IMR-90 (cell line): ENCODE results near the gene FAM210B. TPM values are rescaled to one million over a fixed set of nuclear protein-coding genes. Genes with fewer than 3 reads are reported as not detected.

Experiments used
- ATAC-seq: fragments of 200-7000 bp; cut with Tn5 transposase; 2 replicates; pipeline ENCODE4 v1.9.1; 2020; ENCODE audit warnings: low read depth, mild to moderate bottlenecking, moderate library complexity
- BruUV-seq: library from RNA; stranded (reverse); fragments of 400-500 nt; replicated peaks from 2 replicates; lab custom pipeline; 2021; lab: Mats Ljungman, UMichigan
- CTCF ChIA-PET: fragments of 300-600 bp; formaldehyde crosslinking; extraction: SDS; loops from one replicate; lab custom pipeline; 2021; ENCODE audit warnings: antibody characterized with exemption; lab: Yijun Ruan, JAX
- POLR2A ChIA-PET: fragments of 300-600 bp; sonication (Branson Sonifier 250); formaldehyde crosslinking; loops from one replicate; lab custom pipeline; 2022; ENCODE audit warnings: antibody characterized with exemption; ENCODE audit not compliant: unreplicated experiment; lab: Charles Lee
- DNase-seq: peaks from one replicate; pipeline ENCODE4 v3.0.0; 2013
- H2AFZ ChIP-seq: replicated peaks from 2 replicates; pipeline ENCODE3; 2013; ENCODE audit warnings: low read length, mild to moderate bottlenecking; ENCODE audit not compliant: poor library complexity
- H2AK5ac ChIP-seq: 2 replicates; pipeline ENCODE4 v1.6.1; 2013; ENCODE audit warnings: low read depth, low read length, inconsistent platforms
- H2AK9ac ChIP-seq: replicated peaks from 2 replicates; pipeline ENCODE3; 2013; ENCODE audit warnings: mild to moderate bottlenecking, low read depth, low read length, moderate library complexity; ENCODE audit not compliant: poor library complexity
- H2BK120ac ChIP-seq: 2 replicates; pipeline ENCODE4 v1.6.1; 2013; ENCODE audit warnings: low read depth, low read length, inconsistent platforms
- H2BK15ac ChIP-seq: 3 replicates; pipeline ENCODE4 v1.6.1; 2013; ENCODE audit warnings: low read depth, low read length, inconsistent platforms
- H2BK20ac ChIP-seq: 2 replicates; pipeline ENCODE4 v1.6.1; 2013; ENCODE audit warnings: low read depth, mild to moderate bottlenecking, inconsistent platforms, low read length, moderate library complexity
- H2BK5ac ChIP-seq: 2 replicates; pipeline ENCODE4 v1.6.1; 2013; ENCODE audit warnings: mild to moderate bottlenecking, low read depth, low read length, inconsistent platforms; ENCODE audit not compliant: poor library complexity, severe bottlenecking
- H3K14ac ChIP-seq: replicated peaks from 2 replicates; pipeline ENCODE4 v1.6.1; 2013; ENCODE audit warnings: low read depth, low read length, inconsistent platforms
- H3K18ac ChIP-seq: 2 replicates; pipeline ENCODE4 v1.6.1; 2013; ENCODE audit warnings: low read depth, low read length, control low read depth
- H3K23ac ChIP-seq: 2 replicates; pipeline ENCODE4 v1.6.1; 2013; ENCODE audit warnings: low read depth, low read length, inconsistent platforms
- H3K27ac ChIP-seq: 2 replicates; pipeline ENCODE4 v1.5.1; 2013; ENCODE audit warnings: mild to moderate bottlenecking, control low read depth, low read length; ENCODE audit not compliant: insufficient read depth
- H3K27me3 ChIP-seq: 2 replicates; pipeline ENCODE4 v1.6.1; 2013; ENCODE audit warnings: low read length; ENCODE audit not compliant: control insufficient read depth, insufficient read depth
- H3K36me3 ChIP-seq: 2 replicates; pipeline ENCODE4 v1.6.1; 2013; ENCODE audit warnings: low read length, mixed read lengths; ENCODE audit not compliant: control insufficient read depth, insufficient read depth
- H3K4ac ChIP-seq: 2 replicates; pipeline ENCODE4 v1.6.1; 2013; ENCODE audit warnings: low read depth, low read length, inconsistent platforms
- H3K4me1 ChIP-seq: 2 replicates; pipeline ENCODE4 v1.6.1; 2013; ENCODE audit warnings: low read length, mixed read lengths; ENCODE audit not compliant: control insufficient read depth, insufficient read depth
- H3K4me2 ChIP-seq: 2 replicates; pipeline ENCODE4 v1.6.1; 2013; ENCODE audit warnings: low read depth, mild to moderate bottlenecking, control low read depth, low read length, moderate library complexity
- H3K4me3 ChIP-seq: 2 replicates; pipeline ENCODE4 v1.5.1; 2013; ENCODE audit warnings: low read depth, mild to moderate bottlenecking, control low read depth, low read length, moderate library complexity; ENCODE audit not compliant: insufficient read depth
- H3K56ac ChIP-seq: 2 replicates; pipeline ENCODE4 v1.6.1; 2013; ENCODE audit warnings: low read length, inconsistent platforms; ENCODE audit not compliant: insufficient read depth; ENCODE audit errors: extremely low read depth
- H3K79me1 ChIP-seq, 2 experiments: 2 replicates each; pipeline ENCODE4 v1.6.1; 2013; ENCODE audit warnings: low read length in 2 of 2, inconsistent platforms in 1 of 2, low read depth in 1 of 2
- H3K9ac ChIP-seq: 2 replicates; pipeline ENCODE4 v1.6.1; 2013; ENCODE audit warnings: low read depth, low read length, control low read depth
- H3K9me1 ChIP-seq: 2 replicates; pipeline ENCODE4 v1.6.1; 2013; ENCODE audit warnings: low read length, inconsistent platforms; ENCODE audit not compliant: insufficient read depth
- H3K9me3 ChIP-seq: 2 replicates; pipeline ENCODE4 v1.6.1; 2013; ENCODE audit warnings: low read length; ENCODE audit not compliant: control insufficient read depth, insufficient read depth
- H4K20me1 ChIP-seq: 2 replicates; pipeline ENCODE4 v1.6.1; 2013; ENCODE audit warnings: low read length, inconsistent platforms; ENCODE audit not compliant: insufficient read depth
- H4K5ac ChIP-seq: 2 replicates; pipeline ENCODE4 v1.6.1; 2013; ENCODE audit warnings: mild to moderate bottlenecking, low read depth, low read length, control low read depth
- H4K8ac ChIP-seq, 2 experiments: 2 replicates each; pipeline ENCODE4 v1.6.1; 2013; ENCODE audit warnings: low read depth in 2 of 2, low read length in 2 of 2, control low read depth in 1 of 2, inconsistent platforms in 1 of 2
- H4K91ac ChIP-seq: 2 replicates; pipeline ENCODE4 v1.6.1; 2013; ENCODE audit warnings: low read depth, low read length, inconsistent platforms; ENCODE audit not compliant: insufficient read depth
- BHLHE40 ChIP-seq: fragments of 150-350 bp; IDR thresholded peaks from 2 replicates; pipeline ENCODE4 v1.6.1; 2016; ENCODE audit warnings: mild to moderate bottlenecking, low read depth, low read length
- FOS ChIP-seq: fragments of 150-350 bp; IDR thresholded peaks from 2 replicates; pipeline ENCODE4 v1.6.1; 2016; ENCODE audit warnings: low read depth, low read length
- MAFK ChIP-seq: IDR thresholded peaks from 2 replicates; pipeline ENCODE4 v1.6.1; 2012; ENCODE audit warnings: low read depth, low read length, improper control_type of control experiment
- MXI1 ChIP-seq: IDR thresholded peaks from 2 replicates; pipeline ENCODE4 v1.6.1; 2012; ENCODE audit warnings: low read depth, mild to moderate bottlenecking, low read length, moderate library complexity, borderline replicate concordance
- NFE2L2 ChIP-seq: fragments of 150-350 bp; IDR thresholded peaks from 2 replicates; pipeline ENCODE4 v1.6.1; 2016; ENCODE audit warnings: low read depth, mild to moderate bottlenecking, low read length
- RAD21 ChIP-seq: IDR thresholded peaks from 2 replicates; pipeline ENCODE4 v1.6.1; 2012; ENCODE audit warnings: low read length, improper control_type of control experiment
- RFX5 ChIP-seq: IDR thresholded peaks from 2 replicates; pipeline ENCODE4 v1.8.0; 2012; ENCODE audit warnings: low read depth, mild to moderate bottlenecking, low read length, moderate library complexity
- SMC3 ChIP-seq: fragments of 150-350 bp; IDR thresholded peaks from 2 replicates; pipeline ENCODE4 v1.6.1; 2016; ENCODE audit warnings: low read depth, mild to moderate bottlenecking, antibody characterized with exemption, low read length, moderate library complexity
- WGBS, 2 experiments: methylation state at CpG; one replicate each; pipeline versions ENCODE4 v1.1.5 to v1.1.7; 2013; ENCODE audit warnings: missing lambda C conversion rate in 2 of 2; ENCODE audit not compliant: insufficient read length in 1 of 2; ENCODE audit errors: extremely low coverage in 2 of 2; 5-methylcytosine and 5-hydroxymethylcytosine counted together
- dilution Hi-C: fragments of 300-500 bp; cut with HindIII; formaldehyde crosslinking; loops from one replicate; pipeline ENCODE4 v1.14.3; 2018; ENCODE audit warnings: low sequenced_read_pairs; ENCODE audit not compliant: unreplicated experiment
- in situ Hi-C: fragments of 300-500 bp; cut with MboI; formaldehyde crosslinking; loops from 3 replicates; pipeline ENCODE4 v1.14.3; 2019; ENCODE audit warnings: low sequenced_read_pairs, inconsistent platforms, mixed read lengths
- intact Hi-C: fragments of 100-400 bp; cut with micrococcal nuclease; formaldehyde crosslinking; loops from 2 replicates; pipeline ENCODE4 v1.10.0; 2022
- polyA plus RNA-seq, 3 experiments: library from polyadenylated mRNA; depleted of rRNA; stranded (reverse); fragments of >200 nt; gene quantifications; 2 replicates each; pipeline ENCODE4 v1.2.3, GENCODE V29; 2012; ENCODE audit warnings: low replicate concordance in 1 of 3
- total RNA-seq: library from RNA; depleted of rRNA; stranded (reverse); fragments of >200 nt; gene quantifications from 2 replicates; pipeline ENCODE4 v1.2.3, GENCODE V29; 2012
- TF ChIP-seq, protein P1 (sequence below): fragments of 150-350 bp; IDR thresholded peaks from 2 replicates; pipeline ENCODE4 v1.6.1; 2017; ENCODE audit warnings: mild to moderate bottlenecking, antibody characterized with exemption, low read length, low read depth
- TF ChIP-seq, protein P2 (sequence below): conservative IDR thresholded peaks from 2 replicates; pipeline ENCODE4 v1.5.1; 2012; ENCODE audit warnings: mild to moderate bottlenecking, low read depth, low read length, improper control_type of control experiment

Gene FAM210B
- total and polyA plus RNA-seq, 2 of the 4 experiments (the other 2 are of a cell fraction), result 29.5 to 45.0 TPM

DNA sequence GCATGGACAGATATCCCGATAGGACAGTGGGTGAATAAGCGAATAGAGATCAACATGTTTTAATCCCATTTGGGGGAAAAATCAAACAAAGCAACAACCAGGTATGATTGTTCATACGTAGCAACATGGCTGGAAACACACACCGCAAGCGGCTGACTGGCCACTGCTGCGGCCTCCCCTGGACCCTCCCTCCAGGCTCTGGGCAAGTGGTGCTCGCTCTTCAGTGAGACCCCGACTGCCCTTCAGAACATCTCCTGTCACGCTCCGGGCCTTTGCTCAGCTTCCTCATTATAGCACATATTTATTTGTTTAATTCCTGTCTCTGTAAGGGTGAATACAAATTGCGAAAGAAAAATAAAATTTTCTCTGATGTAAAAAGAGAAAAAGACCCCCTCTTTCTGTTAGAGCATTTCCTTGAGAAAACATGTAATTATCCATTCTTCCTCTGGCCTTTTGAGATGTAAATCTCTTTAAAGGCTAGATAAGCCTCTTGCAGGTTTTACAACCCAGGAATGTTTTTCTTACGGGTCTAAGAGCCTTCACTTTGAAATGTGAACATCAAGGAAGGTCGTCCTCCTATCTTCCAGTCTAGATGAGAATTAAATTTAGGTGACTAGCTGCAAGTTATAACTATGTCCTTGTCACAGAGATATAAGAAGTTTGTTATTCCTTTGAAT lies 11.0 kb upstream of the FAM210B start:
- H2AK9ac ChIP-seq, result no peak overlapping the region
- no peak overlapping the region for H3K9ac ChIP-seq
- H3K4me3 ChIP-seq, result no peak overlapping the region
- peaks cover 25% of the 10 kb centered on the region for H3K27me3 ChIP-seq
- no peak overlapping the region for H3K4ac ChIP-seq
- no peak overlapping the region for H2AFZ ChIP-seq
- TF ChIP-seq BHLHE40 (no peak), SMC3 (no peak), FOS (no peak), MAFK (no peak), MXI1 (no peak), RAD21 (no peak), RFX5 (no peak), NFE2L2 (no peak)
- TF ChIP-seq, protein P1, sequence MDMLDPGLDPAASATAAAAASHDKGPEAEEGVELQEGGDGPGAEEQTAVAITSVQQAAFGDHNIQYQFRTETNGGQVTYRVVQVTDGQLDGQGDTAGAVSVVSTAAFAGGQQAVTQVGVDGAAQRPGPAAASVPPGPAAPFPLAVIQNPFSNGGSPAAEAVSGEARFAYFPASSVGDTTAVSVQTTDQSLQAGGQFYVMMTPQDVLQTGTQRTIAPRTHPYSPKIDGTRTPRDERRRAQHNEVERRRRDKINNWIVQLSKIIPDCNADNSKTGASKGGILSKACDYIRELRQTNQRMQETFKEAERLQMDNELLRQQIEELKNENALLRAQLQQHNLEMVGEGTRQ, result no peak
- TF ChIP-seq, protein P2, sequence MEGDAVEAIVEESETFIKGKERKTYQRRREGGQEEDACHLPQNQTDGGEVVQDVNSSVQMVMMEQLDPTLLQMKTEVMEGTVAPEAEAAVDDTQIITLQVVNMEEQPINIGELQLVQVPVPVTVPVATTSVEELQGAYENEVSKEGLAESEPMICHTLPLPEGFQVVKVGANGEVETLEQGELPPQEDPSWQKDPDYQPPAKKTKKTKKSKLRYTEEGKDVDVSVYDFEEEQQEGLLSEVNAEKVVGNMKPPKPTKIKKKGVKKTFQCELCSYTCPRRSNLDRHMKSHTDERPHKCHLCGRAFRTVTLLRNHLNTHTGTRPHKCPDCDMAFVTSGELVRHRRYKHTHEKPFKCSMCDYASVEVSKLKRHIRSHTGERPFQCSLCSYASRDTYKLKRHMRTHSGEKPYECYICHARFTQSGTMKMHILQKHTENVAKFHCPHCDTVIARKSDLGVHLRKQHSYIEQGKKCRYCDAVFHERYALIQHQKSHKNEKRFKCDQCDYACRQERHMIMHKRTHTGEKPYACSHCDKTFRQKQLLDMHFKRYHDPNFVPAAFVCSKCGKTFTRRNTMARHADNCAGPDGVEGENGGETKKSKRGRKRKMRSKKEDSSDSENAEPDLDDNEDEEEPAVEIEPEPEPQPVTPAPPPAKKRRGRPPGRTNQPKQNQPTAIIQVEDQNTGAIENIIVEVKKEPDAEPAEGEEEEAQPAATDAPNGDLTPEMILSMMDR, result no peak
- WGBS, 2 experiments, result 52% methylated on average over 3 of the region's 13 CpGs; no CpG with 5 or more reads in 1 of the 2 experiments
- CTCF ChIA-PET, result no interaction called here
- no peaks in the 10 kb centered on the region for H3K9me1 ChIP-seq
- H3K18ac ChIP-seq, result no peak overlapping the region
- intact Hi-C loops (loop anchor here (5.0 to 10.0 kb wide), 2 partner anchors 100 to 1693 kb away; partner anchors contain the start of gene MC3R), in situ Hi-C loops (loop anchor here (10.0 kb wide), 1 partner anchor 1663 kb away; no protein-coding TSS in a partner anchor), dilution Hi-C loops (no loop called here)
- no peaks in the 10 kb centered on the region for H3K9me3 ChIP-seq
- peaks cover 2% of the 10 kb centered on the region; the same call in 1 of the 2 replicates for H3K4me1 ChIP-seq
- POLR2A ChIA-PET, result no interaction called here
- ATAC-seq (no peak), DNase-seq (no peak)
- no peak overlapping the region for H3K27ac ChIP-seq
- H3K14ac ChIP-seq, result no peak overlapping the region
- H4K91ac ChIP-seq, result no peak overlapping the region
- H3K4me2 ChIP-seq, result no peak overlapping the region
- H3K79me1 ChIP-seq, result no peaks in the 10 kb centered on the region
- H2BK15ac ChIP-seq, result no peak overlapping the region
- no peak overlapping the region for H3K23ac ChIP-seq
- H4K5ac ChIP-seq, result no peak overlapping the region
- no peak overlapping the region for H2AK5ac ChIP-seq
- no peak overlapping the region for H2BK20ac ChIP-seq
- H2BK5ac ChIP-seq, result no peak overlapping the region
- no peaks in the 10 kb centered on the region for H4K20me1 ChIP-seq
- BruUV-seq, result no TSS peak
- no peak overlapping the region for H3K56ac ChIP-seq
- H2BK120ac ChIP-seq, result no peak overlapping the region
- H3K36me3 ChIP-seq, result no peaks in the 10 kb centered on the region
- H4K8ac ChIP-seq, result no peak overlapping the region
